RKO (cell line): ENCODE data around the gene HLA-DRB5.
"Not testable (repeated sequence)": the region's sequence is repeated elsewhere in the genome, so short reads cannot be mapped to it uniquely, and the experiment has no call there.

Experiments used
- DNase-seq: peaks from one replicate; pipeline ENCODE4 v3.0.0-alpha.2; 2016; ENCODE audit warnings: low spot score

The HLA-DRB5 gene

DNA sequence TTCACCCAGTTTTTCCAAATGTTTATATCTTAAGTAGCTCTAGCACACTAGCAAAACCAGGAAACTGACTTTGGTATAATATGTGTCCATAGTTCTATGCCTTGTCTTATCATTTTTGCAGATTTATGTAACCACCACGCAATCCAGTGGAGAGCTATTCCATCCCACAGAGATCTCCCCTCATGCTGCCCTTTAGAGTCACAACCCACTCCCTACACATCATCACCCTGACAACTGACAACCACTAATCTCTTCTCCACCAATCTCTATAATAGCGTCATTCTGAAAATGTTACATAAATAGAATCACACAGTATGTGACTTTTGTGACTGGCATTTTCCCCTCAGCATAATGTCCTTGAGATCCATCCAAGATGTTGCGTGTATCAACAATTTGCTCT, 29.1 kb downstream of the HLA-DRB5 start:
- DNase-seq, result no peak

DNA sequence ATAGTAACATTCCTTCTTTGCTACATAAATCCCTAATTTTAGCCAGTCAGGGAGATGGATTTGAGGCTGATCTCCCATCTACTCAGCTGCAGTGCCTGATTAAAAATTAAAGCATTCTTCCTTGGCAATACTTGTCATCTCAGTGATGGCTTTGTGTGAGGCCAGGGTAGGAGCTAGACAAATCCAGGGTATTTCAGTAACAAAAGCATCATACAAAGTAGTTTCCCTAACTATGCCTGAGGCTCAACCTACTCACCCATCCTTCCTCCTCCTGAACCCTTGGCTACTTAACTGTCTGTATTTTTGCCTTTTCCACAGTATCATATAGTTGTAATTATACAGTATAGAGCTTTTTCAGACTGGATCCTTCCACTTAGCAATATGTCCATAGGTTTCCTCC, 37.7 kb downstream of the HLA-DRB5 start:
- DNase-seq, result no peak

DNA sequence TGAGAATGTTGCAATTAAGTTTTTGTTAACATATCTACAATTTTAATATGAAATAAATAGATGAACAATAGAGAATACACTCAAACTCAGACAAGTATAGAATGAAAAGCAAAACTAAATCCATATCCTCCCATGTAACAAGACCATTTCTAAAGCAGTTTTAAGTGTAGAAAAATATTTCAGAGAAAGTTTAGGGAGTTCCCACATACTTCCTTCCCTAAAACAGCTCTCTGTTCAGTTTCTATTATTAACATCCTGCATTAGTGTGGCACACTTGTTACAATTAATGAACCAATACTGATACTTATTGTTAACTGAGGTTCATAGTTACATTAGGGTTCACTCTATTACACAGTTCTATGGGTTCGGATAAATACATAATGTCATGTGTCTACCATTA, 38.4 kb downstream of the HLA-DRB5 start:
- no peak for DNase-seq

DNA sequence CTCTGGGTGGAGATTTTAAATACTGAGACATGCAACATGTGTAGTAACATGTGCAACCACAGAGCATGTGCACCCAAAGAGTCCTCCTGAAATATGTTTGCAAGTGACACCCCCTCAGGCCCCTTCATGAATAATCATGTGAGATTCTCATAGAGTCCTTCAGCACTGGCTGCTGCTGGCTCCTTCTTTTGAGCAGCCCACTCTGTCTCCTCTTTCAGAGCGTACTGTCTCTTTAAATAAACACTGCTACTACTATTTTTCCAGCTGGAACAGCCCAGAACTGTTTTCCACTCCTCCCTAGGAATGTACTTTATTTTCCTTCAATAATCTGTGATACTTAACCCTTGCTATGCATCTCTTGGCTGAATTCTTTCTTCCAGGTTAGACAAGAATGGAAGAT, 42.0 kb downstream of the HLA-DRB5 start:
- DNase-seq, result no peak

DNA sequence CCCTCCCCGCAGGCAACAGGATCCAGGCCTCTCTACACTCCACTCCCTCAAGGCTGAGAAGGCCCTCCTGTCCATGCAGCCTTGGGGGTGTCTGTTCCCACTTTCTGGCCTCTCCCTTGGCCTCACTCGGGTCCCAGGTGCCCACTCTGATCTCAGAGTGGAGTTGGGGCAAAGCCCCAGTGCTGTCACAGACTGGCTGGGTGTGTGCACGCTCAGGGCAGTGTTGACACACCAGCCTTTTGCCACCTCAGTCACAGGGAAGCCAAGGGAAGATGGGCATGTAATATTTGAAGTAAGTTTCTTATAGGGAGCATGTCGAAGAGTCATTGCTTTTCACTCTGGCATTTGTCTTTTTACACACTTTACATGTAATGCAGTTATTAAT, 45.5 kb downstream of the HLA-DRB5 start:
- DNase-seq, result no peak

DNA sequence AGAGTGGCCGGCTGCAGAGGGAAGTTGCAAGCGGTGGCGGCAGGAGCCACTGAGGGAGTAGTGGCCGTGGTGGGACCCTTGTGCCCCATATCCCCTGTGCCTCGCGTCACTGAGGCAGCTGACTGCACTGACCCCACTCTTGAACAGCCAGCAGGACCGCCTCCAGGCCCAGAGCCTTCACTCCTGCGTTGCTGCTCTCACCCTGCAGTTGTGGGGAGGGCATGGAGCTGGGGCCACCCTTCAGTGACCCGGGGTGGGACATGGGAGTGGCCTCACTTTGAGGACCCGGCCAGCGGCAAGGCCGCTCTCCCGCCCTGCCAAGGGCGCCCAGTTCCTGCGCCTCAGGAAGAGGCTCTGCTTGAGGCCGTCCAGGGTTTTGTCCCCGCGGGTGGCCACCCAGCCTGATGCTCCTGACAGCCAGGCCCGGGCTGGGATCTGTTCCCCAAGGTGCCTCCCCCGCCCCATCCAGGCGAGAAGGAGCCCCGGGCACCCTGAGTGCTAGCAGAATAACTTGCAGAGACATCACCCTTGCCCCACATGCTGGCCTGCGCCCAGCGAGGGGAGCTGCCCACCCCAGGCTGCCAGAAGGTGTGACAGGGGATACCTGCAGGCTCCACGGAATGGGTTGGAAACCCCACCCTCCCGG, 46.0 kb downstream of the HLA-DRB5 start:
- DNase-seq, result no peak

DNA sequence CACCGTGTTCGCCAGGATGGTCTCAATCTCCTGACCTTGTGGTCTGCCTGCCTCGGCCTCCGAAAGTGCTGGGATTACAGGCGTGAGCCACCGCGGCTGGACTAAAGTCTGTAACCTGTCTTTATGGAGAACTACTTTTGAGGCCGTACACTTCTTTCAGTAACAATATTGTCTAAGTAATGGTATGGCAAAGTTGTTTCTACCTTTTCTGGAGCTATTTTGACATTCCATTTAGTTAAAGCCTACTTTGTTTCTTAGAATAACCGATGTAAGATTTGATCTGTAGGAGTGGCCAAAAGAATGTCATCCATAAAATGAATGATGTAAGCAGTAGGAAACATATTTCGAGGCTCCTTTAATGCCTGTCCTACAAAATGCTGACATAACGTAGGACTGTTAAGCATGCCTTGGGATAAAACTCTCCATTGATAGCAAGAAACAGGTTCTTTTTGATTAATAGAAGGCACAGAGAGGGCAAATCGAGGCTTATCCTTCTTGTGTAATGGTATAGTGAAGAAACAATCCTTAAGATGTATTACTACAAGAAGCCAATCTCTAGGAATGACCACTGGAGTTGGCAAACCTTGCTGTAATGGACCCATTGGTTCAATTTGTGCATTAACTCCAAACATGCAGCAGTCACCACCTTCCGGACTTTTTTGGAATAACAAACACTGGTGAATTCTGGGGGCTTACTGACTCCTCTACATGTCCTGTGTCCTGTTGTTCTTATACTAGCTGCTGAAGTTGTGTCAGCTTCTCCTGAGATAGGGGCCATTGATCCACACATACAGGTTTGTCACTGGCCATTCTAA, 54.5 kb downstream of the HLA-DRB5 start:
- no peak for DNase-seq

DNA sequence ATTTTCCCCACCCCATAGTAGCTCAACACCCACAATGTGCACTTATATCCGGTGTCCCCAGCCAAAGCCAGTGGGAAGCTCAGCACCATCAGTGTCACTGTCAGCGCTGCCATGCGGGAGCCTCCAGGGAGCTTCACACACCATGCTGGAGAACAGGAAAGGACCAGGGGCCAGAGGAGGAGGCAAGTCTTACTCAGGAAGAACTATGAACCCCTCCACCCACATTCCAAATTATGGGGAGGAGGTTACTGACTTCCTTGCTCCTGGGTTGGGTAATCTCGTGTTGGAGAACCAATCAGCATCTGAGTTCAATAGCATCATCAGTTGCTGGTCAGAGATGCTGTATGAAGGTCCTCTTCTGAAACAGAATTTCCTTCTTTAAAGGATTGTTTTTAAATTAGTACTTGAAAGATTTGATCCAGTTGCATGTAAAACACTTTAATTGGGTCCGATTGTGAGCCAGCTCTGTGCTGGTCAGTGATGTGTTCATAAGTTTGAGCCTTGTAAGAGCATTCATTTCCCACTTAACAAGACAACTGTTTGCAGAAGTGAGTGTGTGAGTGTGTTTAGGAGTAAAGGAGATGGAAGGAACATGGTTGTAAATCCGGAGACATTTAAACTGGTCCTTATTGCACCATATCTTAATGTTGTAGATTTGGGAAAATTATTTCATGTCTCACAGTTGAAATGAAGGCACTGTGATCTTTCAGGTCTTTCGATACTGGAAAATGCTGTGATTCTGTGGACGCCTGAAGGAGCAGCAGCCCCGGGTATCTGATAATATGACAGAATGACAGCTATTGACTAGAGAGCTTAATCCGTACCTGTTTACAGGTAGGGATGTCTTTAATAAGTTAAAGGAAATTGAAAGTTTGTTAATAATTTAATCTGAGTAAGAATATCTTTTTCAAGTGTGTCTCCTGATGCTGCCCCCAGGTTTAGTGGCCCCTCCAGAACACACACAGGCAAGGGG, 56.4 kb downstream of the HLA-DRB5 start:
- not testable (repeated sequence) for DNase-seq

DNA sequence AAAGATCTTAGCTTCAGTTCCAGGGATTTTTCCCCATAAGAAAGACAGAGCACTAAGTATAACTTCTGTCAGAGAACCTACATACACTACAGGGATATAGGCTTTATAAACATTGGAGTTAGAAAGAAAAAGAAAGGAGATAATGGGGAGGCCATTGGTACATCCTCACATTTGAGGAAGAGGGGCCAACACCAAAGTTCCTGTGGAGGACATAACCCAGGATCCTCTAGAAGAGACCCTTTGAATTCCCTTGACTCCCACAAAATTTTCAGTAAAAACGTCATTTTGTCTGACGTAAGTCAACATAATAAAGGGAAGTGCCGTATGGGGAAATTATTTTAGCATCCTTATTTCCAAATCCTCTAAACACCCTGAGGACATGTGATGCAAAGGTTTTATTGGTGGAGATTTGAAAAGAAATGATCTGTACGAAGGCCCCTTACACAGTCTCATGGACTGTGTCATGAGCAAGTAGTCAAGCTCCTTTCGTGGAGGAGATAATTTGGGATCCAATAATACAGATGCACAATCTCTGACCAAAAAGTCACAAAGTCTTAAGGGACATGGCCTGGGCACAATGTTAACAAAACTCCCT, 57.2 kb downstream of the HLA-DRB5 start:
- no peak for DNase-seq

DNA sequence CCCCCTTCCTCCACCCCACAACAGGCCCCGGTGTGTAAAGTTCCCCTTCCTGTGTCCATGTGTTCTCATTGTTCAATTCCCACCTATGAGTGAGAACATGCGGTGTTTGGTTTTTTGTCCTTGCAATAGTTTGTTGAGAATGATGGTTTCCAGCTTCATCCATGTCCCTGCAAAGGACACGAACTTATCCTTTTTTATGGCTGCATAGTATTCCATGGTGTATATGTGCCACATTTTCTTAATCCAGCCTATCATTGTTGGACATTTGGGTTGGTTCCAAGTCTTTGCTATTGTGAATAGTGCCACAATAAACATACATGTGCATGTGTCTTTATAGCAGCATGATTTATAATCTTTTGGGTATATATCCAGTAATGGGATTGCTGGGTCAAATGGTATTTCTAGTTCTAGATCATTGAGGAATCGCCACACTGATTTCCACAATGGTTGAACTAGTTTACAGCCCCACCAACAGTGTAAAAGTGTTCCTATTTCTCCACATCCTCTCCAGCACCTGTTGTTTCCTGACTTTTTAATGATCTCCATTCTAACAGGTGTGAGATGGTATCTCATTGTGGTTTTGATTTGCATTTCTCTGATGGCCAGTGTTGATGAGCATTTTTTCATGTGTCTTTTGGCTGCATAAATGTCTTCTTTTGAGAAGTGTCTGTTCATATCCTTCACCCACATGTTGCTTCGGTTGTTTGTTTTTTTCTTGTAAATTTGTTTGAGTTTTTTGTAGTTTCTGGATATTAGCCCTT, 62.2 kb downstream of the HLA-DRB5 start:
- not testable (repeated sequence) for DNase-seq
